HG03196 (cell line): ENCODE results near the gene CC2D2A.

ENCODE experiments used
- ATAC-seq: cut with Tn5 transposase; IDR thresholded peaks from one replicate; pipeline ENCODE4 v1.9.1; 2021; ENCODE audit not compliant: unreplicated experiment

Gene CC2D2A

GRCh38 chr4:15636818-15637217 lies 167.1 kb downstream of the CC2D2A start:
- ATAC-seq: no peak

GRCh38 chr4:15638418-15638817 lies 168.7 kb downstream of the CC2D2A start:
- ATAC-seq: no peak

- ATAC-seq: peak; percentile 42
Observed at GRCh38 chr4:15648600-15648999, 178.9 kb downstream of the CC2D2A start.

- no peak for ATAC-seq
Observed at GRCh38 chr4:15649914-15650545, 180.3 kb downstream of the CC2D2A start.
